DMS153 treated with DMSO at 0.1 percent for 48 hours (cell line): ENCODE results near the gene SEMA5A.

ENCODE experiments used
- DNase-seq: peaks from one replicate; lab custom pipeline; 2025; ENCODE audit not compliant: unreplicated experiment; lab: John Stamatoyannopoulos, UW

Gene SEMA5A

DNA sequence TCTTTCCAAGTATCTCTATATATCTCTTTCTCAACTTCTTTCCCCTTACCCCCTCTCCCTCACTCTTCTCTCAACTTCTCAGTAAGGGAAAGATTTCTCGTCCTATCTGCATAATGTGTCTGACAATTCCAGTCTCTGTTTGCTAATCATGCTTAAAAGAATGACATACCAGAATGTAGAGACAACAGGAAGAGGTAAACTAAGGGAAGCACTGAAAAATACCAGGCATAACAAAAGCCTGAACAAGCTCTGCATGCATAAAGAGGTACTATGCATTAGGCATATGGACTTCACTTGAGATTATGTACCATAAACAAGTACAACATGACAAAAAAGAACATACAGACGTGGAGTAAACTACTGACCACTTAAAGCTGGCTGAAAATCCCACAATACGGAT lies 62.6 kb downstream of the SEMA5A start:
- DNase-seq = no peak

DNA sequence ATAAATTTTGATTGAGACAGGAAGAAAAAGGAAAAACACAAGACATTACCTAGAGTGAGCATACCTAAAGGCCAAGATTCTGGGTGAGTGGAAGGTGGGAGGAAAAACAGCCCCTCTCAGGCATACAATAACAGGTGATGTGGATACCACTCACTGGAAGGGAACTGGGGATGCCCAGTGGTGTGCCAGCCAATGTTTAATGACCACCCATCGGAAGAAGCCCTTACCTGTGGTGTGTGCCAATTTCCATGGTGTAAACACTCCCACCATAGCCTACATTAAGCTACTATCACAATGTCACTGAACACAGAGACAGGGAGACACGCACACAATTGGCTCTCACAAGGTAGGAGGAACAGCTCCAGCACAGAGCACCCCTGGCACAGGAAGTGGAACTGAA lies 63.5 kb downstream of the SEMA5A start:
- no peak for DNase-seq

DNA sequence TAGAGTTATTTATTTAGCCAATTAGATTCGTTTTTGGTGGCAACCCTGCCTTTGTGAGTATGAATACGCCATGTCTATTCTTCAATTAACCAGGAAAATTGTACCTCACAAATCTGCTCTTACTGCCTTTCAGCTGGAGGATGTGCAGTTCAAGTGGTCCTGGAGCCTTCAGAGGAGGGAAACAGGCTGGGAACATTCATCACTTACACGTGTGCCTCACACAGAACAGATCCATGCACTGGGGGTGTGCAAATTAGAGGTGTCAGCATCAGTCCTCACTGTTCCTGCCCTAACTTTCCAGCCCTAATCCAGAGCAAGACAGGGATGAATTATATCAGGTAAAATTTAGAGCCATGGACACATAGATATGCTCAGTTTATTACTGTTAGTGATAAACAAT lies 65.4 kb downstream of the SEMA5A start:
- DNase-seq = no peak

DNA sequence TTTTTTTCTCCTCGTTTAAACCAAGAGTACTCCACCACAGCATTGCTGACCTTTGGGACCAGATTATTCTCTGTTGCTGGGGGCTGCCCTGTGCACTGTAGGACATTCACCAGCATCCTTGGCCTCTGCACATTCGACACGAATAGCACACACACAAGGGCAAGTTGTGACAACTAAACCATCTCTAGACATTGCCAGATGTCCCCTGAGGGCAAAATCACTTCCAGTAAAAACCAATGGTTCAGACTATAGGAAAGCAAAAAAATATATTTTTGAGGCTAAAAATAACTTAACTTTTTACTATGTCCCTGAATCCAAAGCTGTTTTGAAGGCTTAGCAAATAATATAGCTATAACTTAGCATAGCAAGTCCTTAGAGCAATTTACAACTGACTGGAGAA lies 65.9 kb downstream of the SEMA5A start:
- DNase-seq = no peak

DNA sequence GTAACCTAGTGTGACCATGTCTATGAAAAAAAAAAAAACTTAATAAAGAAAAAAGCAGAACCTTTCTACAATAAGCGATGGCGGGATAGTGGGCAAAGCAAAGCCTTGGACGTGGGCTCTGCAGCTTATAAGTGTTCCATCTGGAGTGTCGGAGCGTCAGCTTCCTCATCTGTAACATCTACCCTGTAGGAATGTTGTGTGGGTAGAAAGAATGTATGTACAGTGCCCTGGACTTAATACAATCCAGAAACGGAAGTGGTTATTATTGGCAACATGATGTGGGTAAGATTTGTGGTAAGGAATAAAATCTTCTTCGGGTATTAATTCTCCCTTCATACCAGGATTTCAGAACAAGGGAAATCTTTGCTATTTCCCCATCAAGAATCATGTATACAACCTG lies 66.5 kb downstream of the SEMA5A start:
- no peak for DNase-seq

DNA sequence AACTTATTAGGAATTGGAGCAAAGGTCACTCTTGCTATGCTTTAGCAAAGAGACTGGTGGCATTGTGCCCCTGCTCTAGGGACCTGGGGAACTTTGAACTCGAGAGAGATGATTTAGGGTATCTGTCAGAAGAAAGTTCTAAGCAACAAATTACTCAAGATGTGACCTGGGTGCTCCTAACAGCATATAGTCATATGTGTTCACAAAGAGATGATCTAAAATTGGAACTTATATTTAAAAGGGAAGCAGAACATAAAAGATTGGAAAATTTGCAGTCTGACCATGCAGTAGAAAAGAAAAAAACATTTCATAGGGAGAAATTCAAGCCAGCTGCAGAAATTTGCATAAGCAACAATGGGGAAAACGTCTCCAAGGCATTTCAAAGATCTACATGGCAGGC lies 68.3 kb downstream of the SEMA5A start:
- no peak for DNase-seq

DNA sequence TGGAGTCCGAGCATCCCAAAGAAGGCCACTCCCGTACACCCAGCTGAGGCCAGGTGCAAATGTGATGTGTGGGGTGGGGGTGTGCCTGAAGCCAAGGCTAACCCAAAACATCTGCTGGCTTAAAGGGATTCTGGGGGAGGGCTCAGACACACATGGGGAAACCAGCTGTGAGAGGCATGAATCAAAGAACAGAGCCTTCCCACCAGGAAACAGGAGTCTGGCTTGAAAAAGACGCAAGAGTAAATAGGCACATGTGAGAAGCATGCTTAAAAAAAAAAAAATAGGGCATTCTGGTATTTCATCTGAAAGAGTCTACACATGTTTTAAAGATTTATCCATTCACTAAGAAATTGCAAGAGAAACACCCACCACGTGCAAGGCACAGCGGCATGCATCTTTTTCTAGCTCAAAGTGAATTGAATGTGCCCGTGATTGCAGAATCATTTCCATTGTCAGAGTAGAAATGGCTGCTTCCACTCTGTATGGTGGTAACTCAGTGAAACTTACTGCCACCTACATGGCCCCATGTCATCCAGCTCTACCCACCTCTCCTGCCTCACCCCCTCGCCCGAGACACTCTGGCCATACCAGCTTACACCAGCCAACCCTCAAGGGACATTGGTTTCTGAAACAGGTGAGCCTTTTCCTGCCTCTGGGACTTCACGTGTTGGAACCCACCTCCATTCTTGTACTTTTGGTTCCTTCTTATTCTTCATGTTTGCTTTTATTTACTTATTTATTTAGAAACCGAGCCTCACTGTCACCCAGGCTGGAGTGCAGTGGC lies 71.5 kb downstream of the SEMA5A start:
- DNase-seq = no peak

DNA sequence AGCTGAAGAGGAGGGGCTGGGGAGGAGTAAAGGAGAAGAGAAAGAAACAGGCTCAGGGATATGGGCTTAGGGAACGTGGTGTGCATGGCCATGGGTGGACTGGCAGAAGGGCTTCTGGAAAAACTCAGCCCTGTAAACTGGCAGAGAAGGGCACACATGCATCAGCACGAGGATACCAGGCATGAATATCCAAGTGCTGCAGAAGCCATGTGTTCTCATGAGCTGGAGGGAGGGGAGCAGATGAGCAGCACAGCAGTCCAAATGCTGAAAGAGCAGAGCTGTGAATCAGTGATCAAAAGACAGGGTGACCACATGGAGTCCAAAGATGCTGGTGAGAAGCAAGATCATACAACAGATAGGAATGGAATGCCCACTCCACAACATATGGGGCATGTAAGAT lies 72.3 kb downstream of the SEMA5A start:
- no peak for DNase-seq

DNA sequence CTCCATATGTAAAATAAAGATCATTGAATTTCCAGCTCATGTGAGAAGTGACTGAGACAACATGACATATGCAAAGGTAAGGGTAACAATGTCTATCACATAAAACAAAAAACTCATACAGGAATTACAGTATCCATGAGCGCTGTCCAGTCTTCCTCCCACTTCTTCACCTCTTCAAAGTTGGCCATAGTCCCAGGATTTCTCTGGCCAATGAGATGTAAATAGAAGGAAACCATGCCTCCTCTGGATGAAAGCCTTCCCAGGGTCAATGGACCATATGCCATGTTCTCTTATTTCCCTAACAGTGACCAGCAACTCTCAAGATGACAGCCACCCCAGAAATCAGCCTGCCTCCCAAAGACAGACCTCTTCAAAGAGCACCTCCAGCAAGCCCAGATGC lies 75.5 kb downstream of the SEMA5A start:
- no peak for DNase-seq

DNA sequence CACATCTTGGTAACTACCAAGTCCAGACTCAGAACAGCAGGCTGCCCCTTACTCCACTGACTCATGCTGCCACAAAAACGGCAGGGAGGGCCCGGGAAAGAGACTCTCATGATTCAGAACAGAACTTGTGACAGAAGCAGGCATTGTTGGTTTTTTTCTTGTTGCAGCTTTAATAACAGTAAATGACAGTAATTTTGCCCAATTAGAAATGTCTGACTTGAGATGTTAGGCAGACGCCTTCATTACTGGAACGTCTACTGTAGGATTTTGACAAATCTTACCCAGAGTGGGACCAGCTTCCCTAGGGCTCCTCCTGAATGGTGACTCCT lies 77.9 kb downstream of the SEMA5A start:
- no peak for DNase-seq

DNA sequence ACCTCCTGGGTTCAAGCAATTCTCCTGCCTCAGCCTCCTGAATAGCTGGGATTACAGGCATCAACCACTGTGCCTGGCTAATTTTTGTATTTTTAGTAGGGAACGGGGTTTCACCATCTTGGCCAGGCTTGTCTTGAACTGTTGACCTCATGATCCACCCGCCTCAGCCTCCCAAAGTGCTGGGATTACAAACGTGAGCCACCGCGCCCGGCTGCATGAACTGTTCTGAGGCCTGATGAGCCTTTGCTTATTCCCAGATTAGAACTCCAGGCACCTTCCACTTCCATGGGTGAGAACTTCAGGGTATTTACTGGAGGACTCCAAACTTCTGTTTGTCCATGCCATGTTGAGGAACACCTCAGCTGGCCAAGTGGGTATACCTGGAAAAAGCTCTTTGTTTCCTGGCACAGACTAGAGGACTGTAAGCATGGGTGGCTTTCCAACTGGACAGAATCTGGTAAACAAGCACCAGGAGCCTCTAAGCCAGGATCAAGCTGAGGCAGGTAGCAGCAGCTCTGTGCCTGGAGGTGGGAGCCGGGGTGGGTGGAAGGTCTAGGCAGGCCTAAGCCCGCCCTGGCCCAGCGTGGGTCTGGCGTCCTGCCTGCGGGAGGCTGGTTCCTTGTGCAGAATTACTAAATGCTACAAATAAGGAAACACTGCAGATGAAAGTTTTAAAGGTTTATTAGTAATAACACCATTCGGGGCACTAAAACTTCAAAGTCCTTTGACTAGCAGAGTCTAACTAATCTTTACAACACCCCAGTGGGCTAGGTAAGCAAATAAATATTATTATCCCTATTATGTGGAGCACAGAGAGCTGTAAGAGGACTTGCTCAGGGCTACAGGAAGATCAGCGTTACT lies 78.4 kb downstream of the SEMA5A start:
- DNase-seq = no peak

DNA sequence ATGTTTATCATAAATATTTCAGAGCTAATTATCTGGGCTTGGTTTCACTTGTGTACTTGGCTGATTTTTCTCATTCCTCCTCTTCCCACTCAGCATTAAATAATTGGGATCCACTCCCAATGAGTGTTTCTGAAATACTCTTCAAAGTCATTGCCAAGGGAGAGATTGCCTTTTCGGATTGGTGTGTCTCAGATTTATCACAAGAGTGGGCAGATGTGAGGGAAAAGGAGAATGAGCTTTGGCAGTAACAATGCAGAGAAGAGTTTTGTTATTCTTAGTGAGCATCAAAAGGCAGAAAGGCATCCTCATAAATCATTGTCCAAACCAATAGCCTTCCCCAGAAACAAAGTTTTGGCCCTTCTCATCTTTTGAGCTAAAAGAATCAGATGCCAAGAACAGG lies 79.2 kb downstream of the SEMA5A start:
- DNase-seq = no peak

DNA sequence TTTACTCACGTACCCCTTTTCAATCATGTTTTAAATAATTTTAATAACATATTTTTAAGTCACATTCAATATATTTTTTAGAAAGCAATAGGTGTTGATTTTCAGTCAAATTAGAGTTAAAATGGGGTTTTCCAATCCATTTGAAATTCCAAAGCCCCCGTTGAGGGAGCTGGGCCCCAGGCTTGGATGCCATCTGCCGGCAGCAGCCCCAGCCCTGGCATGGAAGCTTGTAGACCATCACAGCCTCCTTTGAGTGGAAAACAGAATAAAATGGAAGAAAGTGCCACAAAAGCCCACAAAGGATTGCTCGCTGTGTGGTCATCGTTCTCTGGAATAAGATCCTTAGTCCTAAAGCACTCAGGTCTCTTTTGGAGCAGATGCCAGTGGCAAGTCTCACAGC lies 81.4 kb downstream of the SEMA5A start:
- DNase-seq = no peak

DNA sequence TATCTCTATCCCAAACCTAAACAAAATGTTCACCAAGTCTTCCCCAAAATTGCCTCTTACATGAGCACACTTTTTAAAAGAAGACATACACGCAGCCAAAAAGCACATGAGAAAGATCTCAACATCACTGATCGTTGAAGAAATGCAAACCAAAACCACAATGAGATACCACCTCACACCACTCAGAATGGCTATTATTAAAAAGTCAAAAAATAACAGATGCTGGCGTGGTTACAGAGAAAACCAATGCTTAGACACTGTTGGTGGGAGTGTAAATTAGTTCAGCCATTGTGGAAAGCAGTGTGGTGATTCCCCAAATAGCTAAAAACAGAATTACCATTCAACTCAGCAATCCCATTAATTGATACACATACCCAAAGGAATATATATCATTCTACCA lies 83.8 kb downstream of the SEMA5A start:
- no peak for DNase-seq

DNA sequence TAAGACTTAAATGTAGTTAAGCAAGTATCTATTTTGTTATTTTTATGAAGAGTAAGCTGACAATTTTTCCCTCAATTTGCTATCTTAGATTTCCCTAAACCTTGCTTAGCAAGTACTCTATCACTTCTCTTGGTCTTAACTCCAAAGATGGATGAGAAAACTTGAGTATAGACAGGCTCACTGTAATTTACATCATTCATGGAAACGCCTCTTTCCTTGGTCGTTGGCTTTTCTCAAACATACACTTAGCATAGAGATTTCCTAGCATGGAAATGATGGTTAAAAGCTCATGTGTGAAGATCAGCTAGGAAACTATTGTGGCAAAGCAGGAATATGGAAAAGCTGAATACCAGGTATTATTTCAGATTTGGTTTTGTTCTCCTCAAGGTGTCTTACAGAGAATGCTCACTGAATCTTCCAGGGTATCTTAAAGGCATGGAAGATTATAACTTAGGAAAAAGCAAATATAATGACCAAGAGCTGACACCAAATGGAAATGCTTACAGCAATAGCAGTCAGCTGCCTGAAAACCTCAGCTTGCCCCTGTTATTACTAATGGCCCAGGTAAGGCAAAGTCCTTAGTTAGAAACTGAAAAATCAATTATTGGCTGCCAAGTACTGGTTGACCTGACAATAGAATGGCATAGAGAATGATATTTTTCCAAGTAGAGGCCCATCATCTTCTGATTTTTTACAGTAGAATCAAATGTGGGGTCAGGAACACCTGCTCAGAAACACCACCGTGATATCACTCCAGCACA lies 84.8 kb downstream of the SEMA5A start:
- DNase-seq = no peak

DNA sequence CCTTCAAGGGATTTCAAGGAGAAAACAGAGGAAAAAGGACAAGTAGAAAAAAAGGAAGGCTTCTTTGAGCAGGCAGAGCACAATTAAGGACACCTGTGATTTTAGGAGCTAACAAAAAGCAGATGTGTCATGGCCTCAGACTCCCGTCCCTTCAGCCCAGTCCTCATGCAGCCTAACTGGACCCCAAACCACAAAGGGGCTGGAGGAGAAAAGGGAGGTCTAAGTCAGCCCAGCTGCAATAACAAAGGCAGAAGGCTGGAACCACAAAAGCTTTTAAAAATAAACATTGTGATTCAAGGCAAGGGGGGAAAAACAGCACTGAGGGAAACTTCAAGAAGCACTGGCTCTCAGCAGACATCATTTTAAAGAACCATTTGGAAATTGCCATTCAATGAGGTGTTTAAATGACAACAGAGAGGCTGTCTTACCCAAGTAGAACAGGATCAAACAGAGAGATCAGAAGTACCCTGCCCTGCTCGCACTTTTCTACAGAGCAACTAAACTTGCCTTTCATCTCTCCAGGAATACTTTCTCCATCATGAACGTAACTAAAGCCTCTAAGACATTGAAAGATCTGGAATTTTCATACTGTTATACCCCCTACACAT lies 89.3 kb downstream of the SEMA5A start:
- DNase-seq = no peak

DNA sequence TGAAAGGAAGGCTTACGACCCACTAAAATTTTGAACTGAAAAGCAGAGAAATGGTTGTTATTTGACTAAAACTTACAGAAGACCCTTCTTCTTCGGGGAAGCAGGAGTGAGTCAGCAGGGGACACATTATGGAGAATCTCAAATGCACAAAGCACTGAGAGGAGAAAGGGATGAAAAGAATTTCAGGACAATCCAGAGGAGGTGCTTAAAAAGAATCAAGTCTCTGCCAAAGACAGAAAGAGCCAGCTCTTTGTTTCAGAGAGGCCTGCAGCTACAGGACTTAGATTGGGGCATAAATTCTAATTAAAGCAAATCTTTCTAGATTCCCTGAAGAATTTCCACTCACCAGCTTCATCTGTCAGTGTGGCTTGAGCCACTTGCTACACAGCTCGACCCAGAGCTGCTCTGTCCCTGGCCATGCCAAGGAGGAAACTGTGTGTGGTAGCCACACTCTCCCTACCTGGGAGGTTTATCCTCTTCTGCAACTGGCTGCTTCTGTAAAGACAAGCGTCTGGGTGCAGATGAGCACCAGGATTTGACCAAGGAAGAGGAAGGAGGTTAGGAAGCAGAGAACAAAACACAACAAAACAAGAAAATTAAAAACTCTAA lies 89.9 kb downstream of the SEMA5A start:
- no peak for DNase-seq

DNA sequence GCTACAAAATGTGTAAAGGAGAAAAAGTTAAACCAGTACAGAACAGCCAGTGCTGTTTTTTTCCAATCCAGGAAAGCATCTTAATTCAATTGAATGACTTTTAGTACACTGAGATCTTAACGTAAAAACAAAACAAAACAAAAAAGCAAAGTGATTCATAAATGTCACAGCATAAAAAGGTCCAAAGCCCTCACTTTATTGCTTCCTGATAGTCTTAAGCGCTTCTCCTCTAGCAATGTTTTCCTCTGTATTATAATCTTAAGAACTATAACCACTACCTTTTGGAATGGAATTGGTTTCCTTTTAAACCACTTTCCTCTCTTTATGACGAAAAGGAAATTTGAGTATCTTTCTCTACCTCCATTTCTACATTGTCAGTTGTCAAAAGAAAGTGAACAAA lies 91.4 kb downstream of the SEMA5A start:
- no peak for DNase-seq

DNA sequence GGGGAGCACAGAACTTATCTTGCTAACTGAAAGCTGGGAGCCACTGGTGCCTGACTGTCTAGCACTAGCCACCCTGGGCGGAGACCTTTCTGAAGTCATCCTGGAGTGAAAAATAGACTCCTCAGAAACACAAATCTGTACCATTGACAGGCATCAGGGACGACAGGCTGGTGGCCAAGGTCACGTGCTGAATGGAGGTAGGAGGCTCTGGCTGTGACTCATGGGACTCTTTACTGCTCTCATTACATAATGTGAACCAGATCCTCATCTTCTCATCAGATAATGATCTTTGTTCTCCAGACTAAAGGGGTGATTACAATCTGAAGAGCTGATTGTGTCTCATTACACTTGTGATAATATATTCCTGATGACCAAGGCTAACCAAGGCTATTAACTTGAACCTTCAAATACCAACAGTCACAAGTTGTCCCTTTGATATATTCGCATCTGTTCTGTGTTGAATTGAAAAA lies 91.8 kb downstream of the SEMA5A start:
- no peak for DNase-seq

DNA sequence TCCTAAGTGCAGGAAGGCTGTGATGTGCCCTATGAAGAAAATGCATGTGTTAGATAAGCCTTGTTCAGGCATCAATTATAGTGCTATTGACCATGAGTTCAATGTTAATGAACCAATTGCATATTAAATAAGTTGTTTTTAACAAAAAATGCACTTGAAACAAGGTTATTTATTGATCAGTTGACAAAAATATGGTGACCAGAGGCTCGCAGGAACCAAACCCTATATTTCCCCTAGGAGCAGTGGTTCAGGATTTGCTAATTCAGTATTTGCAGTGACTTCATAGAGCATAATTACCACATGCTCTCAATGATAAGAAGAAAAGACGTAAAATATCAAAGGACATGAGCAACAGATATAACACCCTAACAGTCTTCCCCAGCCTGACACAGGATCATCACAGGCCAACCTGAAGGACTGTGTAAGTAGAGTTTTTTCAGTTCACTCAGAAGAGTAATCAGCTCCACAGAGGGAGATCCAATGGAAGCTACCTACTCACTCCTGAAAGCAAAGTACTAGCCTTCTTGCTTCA lies 92.3 kb downstream of the SEMA5A start:
- DNase-seq = no peak

DNA sequence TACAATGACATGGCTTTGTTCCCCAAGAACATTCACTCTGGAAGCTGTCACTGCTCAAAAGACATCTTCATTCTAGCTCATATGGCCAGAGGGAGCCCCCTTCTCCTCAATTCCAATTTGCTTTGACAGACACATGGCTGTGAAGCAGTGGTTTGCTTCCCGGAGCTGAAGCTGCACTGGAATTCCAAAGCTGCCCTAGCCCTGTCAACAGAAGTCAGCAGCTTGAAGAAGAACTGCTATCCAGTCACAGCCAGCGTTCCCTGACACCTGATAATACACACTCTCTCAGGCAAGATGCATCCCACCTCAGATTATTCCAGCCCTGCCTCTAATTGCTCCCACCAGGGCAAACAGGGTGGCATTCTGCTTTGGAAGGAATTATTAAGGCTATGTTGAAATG lies 93.7 kb downstream of the SEMA5A start:
- DNase-seq = no peak
